A549 (cell line): ENCODE data around the gene PANX1. TPM values are rescaled to one million over a fixed set of nuclear protein-coding genes. Genes with fewer than 3 reads are reported as not detected.
A peak's percentile ranks its signal among the peaks of the same experiment; 100 is the strongest.

ENCODE experiments used
- ATAC-seq, 2 experiments: fragments of 200-7000 bp in 1 of 2; fragments of >200 bp in 1 of 2; cut with Nextera tagmentation in 1 of 2; cut with Tn5 transposase in 1 of 2; 3 replicates each; pipeline versions ENCODE4 v1.8.0 to v1.9.1; 2018 to 2020; ENCODE audit warnings: mild to moderate bottlenecking in 1 of 2, moderate library complexity in 1 of 2
- CTCF ChIA-PET: fragments of 300-600 bp; sonication (Branson Sonifier 250); formaldehyde crosslinking; extraction: SDS; loops from one replicate; lab custom pipeline; 2021; ENCODE audit warnings: antibody characterized with exemption, inconsistent platforms; lab: Yijun Ruan, JAX
- POLR2A ChIA-PET: fragments of 350-600 bp; formaldehyde crosslinking; extraction: SDS; loops from one replicate; lab custom pipeline; 2021; ENCODE audit warnings: antibody characterized with exemption, inconsistent platforms; lab: Yijun Ruan, JAX
- DNase-seq, 2 experiments: peaks; one replicate each; pipeline versions ENCODE4 v3.0.0 to v3.0.0-alpha.2; 2011 to 2016; ENCODE audit warnings: low read depth in 1 of 2, low spot score in 1 of 2
- FAIRE-seq: peaks from 2 replicates; lab custom pipeline; 2011; peaks lifted over from hg19 to GRCh38; lab: Jason Lieb, UNC
- H3K27ac ChIP-seq, 2 experiments: fragments of >200 bp; sonication (Bioruptor Twin); formaldehyde crosslinking; 3 replicates each; pipeline ENCODE4 v1.5.1; 2016 to 2017
- H3K4me1 ChIP-seq: fragments of >200 bp; sonication (Bioruptor Twin); formaldehyde crosslinking; 3 replicates; pipeline ENCODE4 v1.6.1; 2016
- H3K4me2 ChIP-seq: fragments of >200 bp; sonication (Bioruptor Twin); formaldehyde crosslinking; 3 replicates; pipeline ENCODE4 v1.6.1; 2016
- H3K4me3 ChIP-seq: fragments of >200 bp; sonication (Bioruptor Twin); formaldehyde crosslinking; 3 replicates; pipeline ENCODE4 v1.5.1; 2016
- H3K9me3 ChIP-seq: fragments of >200 bp; sonication (Bioruptor Twin); formaldehyde crosslinking; 3 replicates; pipeline ENCODE4 v1.6.1; 2016
- ATOH8 ChIP-seq: fragments of 250-450 bp; sonication (Bioruptor Pico); IDR thresholded peaks from 2 replicates; pipeline ENCODE4 v1.5.0; 2020; ENCODE audit warnings: low read depth, mild to moderate bottlenecking, moderate library complexity
- CEBPB ChIP-seq, 2 experiments: fragments of >200 bp in 1 of 2; sonication (Bioruptor Twin) in 1 of 2; formaldehyde crosslinking in 1 of 2; IDR thresholded peaks; 2 replicates each; pipeline ENCODE4 v1.6.1; 2012 to 2016
- CHD4 ChIP-seq: fragments of 200-600 bp; sonication (generic); IDR thresholded peaks from 2 replicates; pipeline ENCODE4 v1.6.1; 2016; ENCODE audit warnings: antibody characterized with exemption, mild to moderate bottlenecking, borderline replicate concordance
- E2F6 ChIP-seq: IDR thresholded peaks from 2 replicates; pipeline ENCODE4 v1.6.1; 2012; ENCODE audit warnings: low read depth, borderline replicate concordance
- EHF ChIP-seq: fragments of 250-450 bp; sonication (Bioruptor Pico); IDR thresholded peaks from 2 replicates; pipeline ENCODE4 v1.5.0; 2020; ENCODE audit warnings: mild to moderate bottlenecking
- FOSB ChIP-seq: fragments of 250-450 bp; sonication (Bioruptor Pico); IDR thresholded peaks from 2 replicates; pipeline ENCODE4 v1.5.0; 2020; ENCODE audit warnings: mild to moderate bottlenecking, moderate library complexity
- FOSL2 ChIP-seq, 2 experiments: fragments of 450-650 bp in 1 of 2; fragments of >200 bp in 1 of 2; sonication (Bioruptor Twin) in 1 of 2; formaldehyde crosslinking; IDR thresholded peaks; 2 replicates each; pipeline versions ENCODE4 v1.5.0 to v1.6.1; 2016 to 2020; ENCODE audit warnings: mild to moderate bottlenecking in 1 of 2, moderate library complexity in 1 of 2
- HOXB13 ChIP-seq: fragments of 250-450 bp; sonication (Bioruptor Pico); IDR thresholded peaks from 2 replicates; pipeline ENCODE4 v1.5.0; 2020; ENCODE audit warnings: low read depth, mild to moderate bottlenecking, moderate library complexity
- JUN ChIP-seq, 2 experiments: fragments of >200 bp; sonication (Bioruptor Twin); formaldehyde crosslinking; IDR thresholded peaks; 2 replicates in 1 of 2; 3 replicates in 1 of 2; pipeline ENCODE4 v1.6.1; 2016 to 2017
- JUNB ChIP-seq: fragments of >200 bp; sonication (Bioruptor Twin); formaldehyde crosslinking; IDR thresholded peaks from 2 replicates; pipeline ENCODE4 v1.6.1; 2016
- KDM1A ChIP-seq: fragments of 200-600 bp; sonication (generic); IDR thresholded peaks from 2 replicates; pipeline ENCODE4 v1.6.1; 2016; ENCODE audit warnings: low read depth, mild to moderate bottlenecking
- MAFK ChIP-seq: fragments of 450-650 bp; IDR thresholded peaks from 2 replicates; pipeline ENCODE4 v1.6.1; 2014; ENCODE audit not compliant: partially characterized antibody
- MAZ ChIP-seq: fragments of 150-350 bp; IDR thresholded peaks from 2 replicates; pipeline ENCODE4 v1.6.1; 2014; ENCODE audit warnings: antibody characterized with exemption, low read depth, low read length, borderline replicate concordance
- NPAS2 ChIP-seq: fragments of 250-450 bp; sonication (Bioruptor Pico); IDR thresholded peaks from 2 replicates; pipeline ENCODE4 v1.8.0; 2022; ENCODE audit warnings: mild to moderate bottlenecking, moderate library complexity, borderline replicate concordance
- NR3C1 ChIP-seq: fragments of >200 bp; sonication (Bioruptor Twin); formaldehyde crosslinking; IDR thresholded peaks from 3 replicates; pipeline ENCODE4 v1.6.1; 2017
- POLR2A ChIP-seq: IDR thresholded peaks from 2 replicates; pipeline ENCODE4 v1.6.1; 2012; ENCODE audit warnings: mild to moderate bottlenecking, low read length
- RCOR1 ChIP-seq: fragments of 150-350 bp; IDR thresholded peaks from 2 replicates; pipeline ENCODE4 v1.6.1; 2014; ENCODE audit warnings: antibody characterized with exemption, low read length, low read depth
- RFX5 ChIP-seq: fragments of 450-650 bp; IDR thresholded peaks from 2 replicates; pipeline ENCODE4 v1.7.1; 2014; ENCODE audit warnings: antibody characterized with exemption, mild to moderate bottlenecking, moderate library complexity
- SMC3 ChIP-seq: fragments of >200 bp; sonication (Bioruptor Twin); formaldehyde crosslinking; IDR thresholded peaks from 3 replicates; pipeline ENCODE4 v1.6.1; 2018; ENCODE audit warnings: inconsistent platforms
- SREBF2 ChIP-seq: fragments of 450-650 bp; IDR thresholded peaks from 2 replicates; pipeline ENCODE4 v1.6.1; 2014; ENCODE audit warnings: mild to moderate bottlenecking, moderate library complexity
- TFCP2L1 ChIP-seq: fragments of 250-450 bp; sonication (Bioruptor Pico); IDR thresholded peaks from 2 replicates; pipeline ENCODE4 v1.5.0; 2021; ENCODE audit warnings: mild to moderate bottlenecking
- ZC3H11A ChIP-seq: fragments of 450-650 bp; IDR thresholded peaks from 2 replicates; pipeline ENCODE4 v1.6.1; 2014; ENCODE audit warnings: antibody characterized with exemption, mild to moderate bottlenecking
- ZNF302 ChIP-seq: fragments of 250-450 bp; sonication (Bioruptor Pico); IDR thresholded peaks from 2 replicates; pipeline ENCODE4 v1.9.0; 2021; ENCODE audit warnings: inconsistent platforms, mild to moderate bottlenecking, moderate library complexity
- ZSCAN20 ChIP-seq: fragments of 250-450 bp; sonication (Bioruptor Pico); IDR thresholded peaks from 2 replicates; pipeline ENCODE4 v1.8.0; 2022; ENCODE audit warnings: mild to moderate bottlenecking, moderate library complexity
- WGBS: methylation state at CpG from one replicate; pipeline ENCODE4 v1.1.6; 2017; ENCODE audit errors: missing lambda C conversion rate; 5-methylcytosine and 5-hydroxymethylcytosine counted together
- polyA plus RNA-seq, 4 experiments: library from polyadenylated mRNA; depleted of rRNA in 3 of 4; stranded (reverse); fragments of >200 nt; fragmentation: RNase III in 1 of 4; extraction: RNeasy Plus Mini Kit Qiagen cat#74134 plus additional on column Dnase treatment in 1 of 4; gene quantifications; 2 replicates in 3 of 4; 3 replicates in 1 of 4; pipeline ENCODE4 v1.2.3, GENCODE V29; 2011 to 2017

The PANX1 gene
- polyA plus RNA-seq, 2 of the 4 experiments (the other 2 are of a cell fraction), result 11.0 to 13.3 TPM

- ChIA-PET POLR2A (no interaction called here), CTCF (no interaction called here)
- 88% methylated on average over 3 of the region's 3 CpGs for WGBS
- peak overlapping the region; percentile 78; the same call in 1 of the 3 replicates for H3K4me2 ChIP-seq
- H3K9me3 ChIP-seq, result no peaks in the 10 kb centered on the region
- FAIRE-seq (no peak), DNase-seq (no peak), ATAC-seq (no peak)
- no peak overlapping the region for H3K4me3 ChIP-seq
- TF ChIP-seq E2F6 (no peak), RFX5 (no peak), CHD4 (no peak), ZNF302 (CRISPR knock-in tag) (no peak), JUNB (no peak), FOSL2 (IDR thresholded peaks at IDR 0.05) (no peak), FOSL2 (CRISPR knock-in tag; IDR thresholded peaks at IDR 0.05) (no peak), ZSCAN20 (CRISPR knock-in tag) (no peak), NR3C1 (no peak), SMC3 (no peak)
- H3K4me1 ChIP-seq, result peaks cover 57% of the 10 kb centered on the region
- H3K27ac ChIP-seq, result no peak overlapping the region
Measured at GRCh38 chr11:94131047-94131717, 2.5 kb downstream of the PANX1 start.

- H3K4me1 ChIP-seq, result peaks cover 62% of the 10 kb centered on the region
- no peaks in the 10 kb centered on the region for H3K9me3 ChIP-seq
- 0 out of 3 replicates have a peak overlapping the region, but pooled peaks have one; percentile 5 for H3K4me2 ChIP-seq
- 50% methylated on average over 1 of the region's 1 CpG for WGBS
- no peak overlapping the region for H3K4me3 ChIP-seq
- no peak for FAIRE-seq
- TF ChIP-seq NPAS2 (CRISPR knock-in tag), result no peak
- no peak for TF ChIP-seq SREBF2
- TF ChIP-seq EHF, result no peak
- no peak for TF ChIP-seq TFCP2L1
- ChIA-PET POLR2A (no interaction called here), CTCF (no interaction called here)
- no peak overlapping the region for H3K27ac ChIP-seq
- ATAC-seq, result no peak
- no peak for DNase-seq
Measured at GRCh38 chr11:94131718-94132115, 3.1 kb downstream of the PANX1 start.

- no peak for TF ChIP-seq ZNF302 (CRISPR knock-in tag)
- TF ChIP-seq HOXB13 (CRISPR knock-in tag), result no peak
- no peak for TF ChIP-seq MAZ
- TF ChIP-seq JUN (IDR thresholded peaks at IDR 0.05), result no peak
- TF ChIP-seq KDM1A, result no peak
- no peak for TF ChIP-seq RCOR1
- TF ChIP-seq ATOH8 (CRISPR knock-in tag), result no peak
- ATAC-seq, result no peak
- WGBS, result 73% methylated on average over 5 of the region's 5 CpGs
- CTCF ChIA-PET, result no interaction called here
- no peak for FAIRE-seq
- Histone ChIP-seq H3K27ac (no peak overlapping the region), H3K4me1 (peaks cover 63% of the 10 kb centered on the region), H3K4me3 (no peak overlapping the region), H3K4me2 (0 out of 3 replicates have a peak overlapping the region, but pooled peaks have one; percentile 5), H3K9me3 (no peaks in the 10 kb centered on the region)
- DNase-seq, result no peak
- POLR2A ChIA-PET, result no interaction called here
Measured at GRCh38 chr11:94132152-94132558, 3.5 kb downstream of the PANX1 start.

GRCh38 chr11:94132823-94133408, 4.3 kb downstream of the PANX1 start:
- TF ChIP-seq SREBF2 (no peak), CEBPB (IDR thresholded peaks at IDR 0.05) (no peak), MAFK (no peak), ZC3H11A (no peak), FOSB (no peak), POLR2A (no peak), HOXB13 (CRISPR knock-in tag) (no peak), JUN (IDR thresholded peaks at IDR 0.05) (no peak), RCOR1 (no peak)
- FAIRE-seq (no peak), ATAC-seq (no peak), DNase-seq (no peak)
- no peak overlapping the region for H3K4me2 ChIP-seq
- H3K4me1 ChIP-seq, result peaks cover 56% of the 10 kb centered on the region
- 71% methylated on average over 2 of the region's 4 CpGs for WGBS
- ChIA-PET POLR2A (no interaction called here), CTCF (no interaction called here)
- no peaks in the 10 kb centered on the region for H3K9me3 ChIP-seq
- no peak overlapping the region for H3K4me3 ChIP-seq
- no peak overlapping the region for H3K27ac ChIP-seq
